H1 (cell line): ENCODE results near the gene TLE4. TPM values are rescaled to one million over a fixed set of nuclear protein-coding genes. Genes with fewer than 3 reads are reported as not detected.

ENCODE experiments used
- CTCF ChIA-PET: fragments of 300-600 bp; sonication (Branson Sonifier 250); formaldehyde crosslinking; loops from one replicate; lab custom pipeline; 2021; ENCODE audit not compliant: partially characterized antibody; lab: Charles Lee
- POLR2A ChIA-PET: fragments of 300-600 bp; sonication (Branson Sonifier 250); formaldehyde crosslinking; loops from one replicate; lab custom pipeline; 2021; ENCODE audit warnings: inconsistent platforms; ENCODE audit not compliant: partially characterized antibody; lab: Charles Lee
- DNase-seq, 2 experiments: peaks; one replicate each; pipeline versions ENCODE4 v3.0.0 to v3.0.0-alpha.2; 2010 to 2022; ENCODE audit warnings: low spot score in 2 of 2, low read depth in 1 of 2, mixed read lengths in 1 of 2
- FAIRE-seq: peaks from 2 replicates; lab custom pipeline; 2011; peaks lifted over from hg19 to GRCh38; lab: Jason Lieb, UNC
- H2AFZ ChIP-seq: 2 replicates; pipeline ENCODE4 v1.8.1; 2012; ENCODE audit warnings: low read length, inconsistent platforms
- H2AK5ac ChIP-seq: 2 replicates; pipeline ENCODE4 v1.6.1; 2013; ENCODE audit warnings: low read depth, low read length
- H2BK120ac ChIP-seq: replicated peaks from 2 replicates; pipeline ENCODE3; 2013; ENCODE audit warnings: low read depth, low read length, inconsistent platforms
- H2BK12ac ChIP-seq: 2 replicates; pipeline ENCODE4 v1.6.1; 2013; ENCODE audit warnings: low read depth, low read length
- H2BK15ac ChIP-seq: 2 replicates; pipeline ENCODE4 v1.6.1; 2013; ENCODE audit warnings: low read length
- H2BK20ac ChIP-seq: 2 replicates; pipeline ENCODE4 v1.6.1; 2013; ENCODE audit warnings: low read length
- H2BK5ac ChIP-seq: 2 replicates; pipeline ENCODE4 v1.6.1; 2013; ENCODE audit warnings: low read depth, low read length
- H3K14ac ChIP-seq: 2 replicates; pipeline ENCODE4 v1.6.1; 2013; ENCODE audit warnings: inconsistent platforms; ENCODE audit not compliant: insufficient read length
- H3K18ac ChIP-seq: 2 replicates; pipeline ENCODE4 v1.6.1; 2013; ENCODE audit warnings: low read length; ENCODE audit errors: extremely low read depth
- H3K23ac ChIP-seq: 2 replicates; pipeline ENCODE4 v1.6.1; 2013; ENCODE audit warnings: inconsistent platforms; ENCODE audit not compliant: insufficient read length
- H3K23me2 ChIP-seq: 2 replicates; pipeline ENCODE4 v1.6.1; 2013; ENCODE audit warnings: low read depth, low read length
- H3K27ac ChIP-seq: 2 replicates; pipeline ENCODE4 v1.6.1; 2011; ENCODE audit warnings: low read depth, low read length, inconsistent platforms
- H3K27me3 ChIP-seq, 4 experiments: replicated peaks in 1 of 4; 1 replicate in 1 of 4; 2 replicates in 3 of 4; pipeline versions ENCODE4 v1.6.1 to v1.8.1; 2011 to 2013; ENCODE audit warnings: low read length in 3 of 4, mild to moderate bottlenecking in 3 of 4, inconsistent platforms in 2 of 4, mixed read lengths in 2 of 4, moderate library complexity in 1 of 4; ENCODE audit not compliant: control insufficient read depth in 3 of 4, insufficient read depth in 3 of 4; ENCODE audit errors: extremely low read depth in 1 of 4
- H3K36me3 ChIP-seq, 4 experiments: 2 replicates each; pipeline versions ENCODE4 v1.6.1 to v1.8.1; 2011 to 2013; ENCODE audit warnings: mild to moderate bottlenecking in 4 of 4, low read length in 3 of 4, moderate library complexity in 2 of 4, control low read depth in 1 of 4, inconsistent platforms in 1 of 4; ENCODE audit not compliant: insufficient read depth in 4 of 4, control insufficient read depth in 2 of 4
- H3K4ac ChIP-seq: replicated peaks from 2 replicates; pipeline ENCODE3; 2013; ENCODE audit warnings: low read length, low read depth, mixed read lengths, inconsistent platforms; ENCODE audit not compliant: insufficient read length
- H3K4me1 ChIP-seq, 4 experiments: replicated peaks in 1 of 4; 1 replicate in 1 of 4; 2 replicates in 3 of 4; pipeline versions ENCODE4 v1.6.1 to v1.8.1; 2011 to 2013; ENCODE audit warnings: low read length in 3 of 4, inconsistent platforms in 2 of 4, mixed read lengths in 1 of 4; ENCODE audit not compliant: insufficient read depth in 4 of 4, control insufficient read depth in 3 of 4
- H3K4me2 ChIP-seq, 2 experiments: 2 replicates each; pipeline versions ENCODE4 v1.6.1 to v1.8.1; 2011 to 2013; ENCODE audit warnings: low read depth in 2 of 2, low read length in 2 of 2, control low read depth in 1 of 2, inconsistent platforms in 1 of 2, mild to moderate bottlenecking in 1 of 2; ENCODE audit not compliant: insufficient read depth in 1 of 2
- H3K4me3 ChIP-seq, 4 experiments: fragments of 200-600, 300-600 bp in 1 of 4; sonication (generic), shearing (Covaris generic), sonication (Bioruptor Twin) in 1 of 4; 2 replicates each; pipeline versions ENCODE4 v1.5.1 to v1.8.1; 2011 to 2016; ENCODE audit warnings: low read length in 4 of 4, low read depth in 3 of 4, control low read depth in 2 of 4, inconsistent platforms in 2 of 4, mild to moderate bottlenecking in 2 of 4, mixed read lengths in 1 of 4, moderate library complexity in 1 of 4; ENCODE audit not compliant: insufficient read depth in 2 of 4; ENCODE audit errors: extremely low read depth in 1 of 4
- H3K56ac ChIP-seq: replicated peaks from 2 replicates; pipeline ENCODE3; 2013; ENCODE audit warnings: low read depth, mild to moderate bottlenecking, mixed read lengths, low read length, inconsistent platforms; ENCODE audit not compliant: insufficient read length
- H3K79me1 ChIP-seq: 2 replicates; pipeline ENCODE4 v1.6.1; 2013; ENCODE audit warnings: low read depth, low read length, control low read depth
- H3K79me2 ChIP-seq, 2 experiments: 2 replicates each; pipeline versions ENCODE4 v1.6.1 to v1.8.1; 2012 to 2013; ENCODE audit warnings: low read length in 2 of 2, mild to moderate bottlenecking in 2 of 2, inconsistent platforms in 1 of 2; ENCODE audit not compliant: insufficient read depth in 2 of 2, control insufficient read depth in 1 of 2
- H3K9ac ChIP-seq, 4 experiments: replicated peaks in 1 of 4; 1 replicate in 1 of 4; 2 replicates in 3 of 4; pipeline versions ENCODE4 v1.6.1 to v1.8.1; 2011 to 2013; ENCODE audit warnings: low read depth in 3 of 4, low read length in 3 of 4, control low read depth in 2 of 4, mild to moderate bottlenecking in 2 of 4, moderate library complexity in 2 of 4, inconsistent platforms in 1 of 4; ENCODE audit errors: extremely low read depth in 1 of 4
- H3K9me3 ChIP-seq, 2 experiments: 2 replicates each; pipeline versions ENCODE4 v1.6.1 to v1.8.1; 2012 to 2013; ENCODE audit warnings: mild to moderate bottlenecking in 2 of 2, moderate library complexity in 2 of 2, control low read depth in 1 of 2, inconsistent platforms in 1 of 2, low read depth in 1 of 2, low read length in 1 of 2, mixed read lengths in 1 of 2; ENCODE audit not compliant: insufficient read depth in 2 of 2
- H4K20me1 ChIP-seq, 2 experiments: replicated peaks in 1 of 2; 2 replicates each; pipeline versions ENCODE3 to v1.8.1; 2011 to 2013; ENCODE audit warnings: inconsistent platforms in 2 of 2, low read length in 2 of 2, mild to moderate bottlenecking in 1 of 2; ENCODE audit not compliant: insufficient read depth in 2 of 2, control insufficient read depth in 1 of 2
- H4K5ac ChIP-seq: 2 replicates; pipeline ENCODE4 v1.6.1; 2013; ENCODE audit warnings: low read length, low read depth, mixed read lengths, inconsistent platforms; ENCODE audit not compliant: insufficient read length
- H4K8ac ChIP-seq: 2 replicates; pipeline ENCODE4 v1.8.0; 2013; ENCODE audit warnings: mild to moderate bottlenecking, moderate library complexity, low read length, inconsistent platforms; ENCODE audit not compliant: insufficient read depth; ENCODE audit errors: extremely low read depth
- H4K91ac ChIP-seq: replicated peaks from 2 replicates; pipeline ENCODE3; 2013; ENCODE audit warnings: low read length, mixed read lengths, inconsistent platforms; ENCODE audit not compliant: insufficient read length
- ASH2L ChIP-seq: fragments of 200-600, 300-600 bp; sonication (generic); IDR thresholded peaks from one replicate; pipeline ENCODE4 v1.7.1; 2017; ENCODE audit warnings: low read length
- E2F6 ChIP-seq: IDR thresholded peaks from 2 replicates; pipeline ENCODE4 v1.6.1; 2012; ENCODE audit warnings: inconsistent platforms
- EGR1 ChIP-seq: IDR thresholded peaks from 2 replicates; pipeline ENCODE4 v1.6.1; 2011; ENCODE audit warnings: low read depth, low read length, borderline replicate concordance
- FOSL1 ChIP-seq: IDR thresholded peaks from 2 replicates; pipeline ENCODE4 v1.6.1; 2011; ENCODE audit warnings: mild to moderate bottlenecking, low read depth, low read length, moderate library complexity; ENCODE audit not compliant: insufficient read depth
- PHF8 ChIP-seq: fragments of 200-600 bp; sonication (generic); conservative IDR thresholded peaks from 2 replicates; pipeline ENCODE4 v1.7.1; 2012; ENCODE audit warnings: low read depth, mild to moderate bottlenecking, inconsistent platforms, low read length, moderate library complexity
- POLR2A ChIP-seq, 2 experiments: IDR thresholded peaks; 1 replicate in 1 of 2; 2 replicates in 1 of 2; pipeline ENCODE4 v1.6.1; 2011; ENCODE audit warnings: low read depth in 2 of 2, low read length in 2 of 2, mild to moderate bottlenecking in 2 of 2; ENCODE audit errors: control extremely low read depth in 1 of 2
- TBP ChIP-seq: IDR thresholded peaks from 2 replicates; pipeline ENCODE4 v1.6.1; 2011; ENCODE audit warnings: low read depth, low read length, improper control_type of control experiment
- YY1 ChIP-seq: IDR thresholded peaks from 2 replicates; pipeline ENCODE4 v1.6.1; 2011; ENCODE audit warnings: low read depth, mild to moderate bottlenecking, low read length
- WGBS, 2 experiments: shearing (Covaris generic) in 1 of 2; methylation state at CpG; one replicate each; pipeline versions ENCODE4 v1.1.6 to v1.1.7; 2013 to 2015; ENCODE audit warnings: low lambda C conversion rate in 2 of 2, mixed read lengths in 2 of 2, inconsistent platforms in 1 of 2, low coverage in 1 of 2, missing lambda C conversion rate in 1 of 2; ENCODE audit not compliant: insufficient replicate concordance in 2 of 2, insufficient coverage in 1 of 2, insufficient read length in 1 of 2; ENCODE audit errors: extremely low coverage in 1 of 2, missing lambda C conversion rate in 1 of 2; 5-methylcytosine and 5-hydroxymethylcytosine counted together
- polyA plus RNA-seq, 7 experiments: library from polyadenylated mRNA; depleted of rRNA in 3 of 7; stranded (reverse) in 5 of 7; unstranded in 2 of 7; fragments of >200 nt in 5 of 7; fragments of 200-250 nt in 2 of 7; gene quantifications; 1 replicate in 5 of 7; 2 replicates in 1 of 7; 4 replicates in 1 of 7; pipeline versions ENCODE4 v1.2.1 to v1.2.3, GENCODE V29; 2011 to 2013; ENCODE audit warnings: missing spikeins in 2 of 7, mixed read lengths in 2 of 7
- total RNA-seq: library from RNA; stranded (reverse); fragmentation: NEBNext Ultra II Directional; extraction: Animal tissue kit (Norgen Biotek cat#: 25700); gene quantifications from 2 replicates; pipeline ENCODE4 v1.2.1, GENCODE V29; 2021

TLE4 gene
- total and polyA plus RNA-seq, 2 of the 8 experiments (the other 6 are each of a cell fraction or from before 2014, with no cell fraction given): 32.4 to 36.9 TPM

- Histone ChIP-seq H3K79me2 (0 out of 4 replicates have a peak, but pooled peaks cover 0 to 5% of the 10 kb centered on the region in 2 experiments), H2BK20ac (no peak overlapping the region), H3K27ac (no peak overlapping the region), H3K36me3 (no peaks in the 10 kb centered on the region), H4K20me1 (peaks cover 0 to 2% of the 10 kb centered on the region in 2 experiments), H3K18ac (no peak overlapping the region), H3K4ac (no peak overlapping the region), H3K9ac (no peak overlapping the region), H3K9me3 (no peaks in the 10 kb centered on the region), H3K4me2 (no peak overlapping the region), H3K23ac (no peak overlapping the region), H3K23me2 (no peaks in the 10 kb centered on the region), H3K79me1 (no peaks in the 10 kb centered on the region), H3K14ac (no peak overlapping the region), H2AK5ac (no peak overlapping the region), H2BK120ac (no peak overlapping the region), H4K8ac (no peak overlapping the region), H3K4me1 (peaks cover 3 to 31% (median 23%) of the 10 kb centered on the region in 4 experiments), H2BK15ac (no peak overlapping the region), H3K4me3 (no peak overlapping the region), H4K5ac (no peak overlapping the region), H2BK12ac (no peak overlapping the region), H3K56ac (no peak overlapping the region), H2BK5ac (no peak overlapping the region), H3K27me3 (no peaks in the 10 kb centered on the region), H4K91ac (no peak overlapping the region), H2AFZ (no peak overlapping the region)
- ChIA-PET POLR2A (no interaction called here), CTCF (interaction anchor here (1.2 kb wide), 1 partner anchor 29 kb away, joined by 4 read pairs; no protein-coding TSS in a partner anchor)
- DNase-seq: no peak
- WGBS, 2 experiments: 91% methylated on average over 4 of the region's 4 CpGs; no CpG with 5 or more reads in 1 of the 2 experiments
- no peak for FAIRE-seq
- TF ChIP-seq FOSL1 (no peak), POLR2A (IDR thresholded peaks at IDR 0.05; ENCODE audit: control extremely low read depth in 1 of 2, low read depth in 2 of 2, low read length in 2 of 2) (no peak), EGR1 (no peak), ASH2L (no peak), PHF8 (no peak), TBP (no peak), E2F6 (no peak), YY1 (no peak)
Measured at GRCh38 chr9:79668956-79669355, 97.2 kb downstream of the TLE4 start.
